ENCODE measurements around the gene DPP10.

DPP10 gene

GRCh38 chr2:115384399-115384798 is 942.0 kb downstream of the DPP10 start:
- H3K79me2 ChIP-seq, result no peaks in the 10 kb centered on the region
- no peak for TF ChIP-seq CTCF (IDR thresholded peaks at IDR 0.05)
- no peaks in the 10 kb centered on the region for H3K36me3 ChIP-seq (ENCODE audit: control insufficient read depth, insufficient read depth, low read length)
- H3K27ac ChIP-seq, result no peak overlapping the region
- H3K4me2 ChIP-seq (ENCODE audit: low read length), result no peak overlapping the region
- no peaks in the 10 kb centered on the region for H3K4me1 ChIP-seq
- H3K9me3 ChIP-seq (ENCODE audit: control insufficient read depth, low read length), result no peaks in the 10 kb centered on the region
- no peak overlapping the region for H3K4me3 ChIP-seq (ENCODE audit: low read depth, low read length)
- H3K9ac ChIP-seq, result no peak overlapping the region
- H3K27me3 ChIP-seq (ENCODE audit: control insufficient read depth, insufficient read depth, low read length), result no peaks in the 10 kb centered on the region
- H2AFZ ChIP-seq, result no peak overlapping the region

GRCh38 chr2:115386465-115386864 is 944.0 kb downstream of the DPP10 start:
- no peak for TF ChIP-seq CTCF (IDR thresholded peaks at IDR 0.05)
- Histone ChIP-seq H3K9ac (no peak overlapping the region), H2AFZ (no peak overlapping the region), H3K4me2 (ENCODE audit: low read length) (no peak overlapping the region), H3K79me2 (no peaks in the 10 kb centered on the region), H3K4me1 (no peaks in the 10 kb centered on the region), H3K4me3 (ENCODE audit: low read depth, low read length) (no peak overlapping the region), H3K27me3 (ENCODE audit: control insufficient read depth, insufficient read depth, low read length) (no peaks in the 10 kb centered on the region), H3K27ac (no peak overlapping the region), H3K9me3 (ENCODE audit: control insufficient read depth, low read length) (no peaks in the 10 kb centered on the region), H3K36me3 (ENCODE audit: control insufficient read depth, insufficient read depth, low read length) (no peaks in the 10 kb centered on the region)

GRCh38 chr2:115389024-115389423 is 946.6 kb downstream of the DPP10 start:
- Histone ChIP-seq H3K36me3 (ENCODE audit: control insufficient read depth, insufficient read depth, low read length) (no peaks in the 10 kb centered on the region), H3K4me2 (ENCODE audit: low read length) (no peak overlapping the region), H3K9ac (no peak overlapping the region), H3K9me3 (ENCODE audit: control insufficient read depth, low read length) (no peaks in the 10 kb centered on the region), H3K27me3 (ENCODE audit: control insufficient read depth, insufficient read depth, low read length) (no peaks in the 10 kb centered on the region), H3K27ac (no peak overlapping the region), H3K4me1 (no peaks in the 10 kb centered on the region), H3K79me2 (no peaks in the 10 kb centered on the region), H2AFZ (no peak overlapping the region), H3K4me3 (ENCODE audit: low read depth, low read length) (no peak overlapping the region)
- no peak for TF ChIP-seq CTCF (IDR thresholded peaks at IDR 0.05)

GRCh38 chr2:115389898-115390565 is 947.6 kb downstream of the DPP10 start:
- Histone ChIP-seq H3K79me2 (no peaks in the 10 kb centered on the region), H3K4me2 (ENCODE audit: low read length) (no peak overlapping the region), H3K27me3 (ENCODE audit: control insufficient read depth, insufficient read depth, low read length) (no peaks in the 10 kb centered on the region), H3K9ac (no peak overlapping the region), H3K36me3 (ENCODE audit: control insufficient read depth, insufficient read depth, low read length) (no peaks in the 10 kb centered on the region), H3K4me1 (no peaks in the 10 kb centered on the region), H3K9me3 (ENCODE audit: control insufficient read depth, low read length) (no peaks in the 10 kb centered on the region), H2AFZ (no peak overlapping the region), H3K4me3 (ENCODE audit: low read depth, low read length) (no peak overlapping the region), H3K27ac (no peak overlapping the region)
- TF ChIP-seq CTCF (IDR thresholded peaks at IDR 0.05), result no peak

- no peak for TF ChIP-seq CTCF (IDR thresholded peaks at IDR 0.05)
- H3K79me2 ChIP-seq, result no peaks in the 10 kb centered on the region
- no peak overlapping the region for H3K27ac ChIP-seq
- no peaks in the 10 kb centered on the region for H3K4me1 ChIP-seq
- no peaks in the 10 kb centered on the region for H3K9me3 ChIP-seq (ENCODE audit: control insufficient read depth, low read length)
- no peaks in the 10 kb centered on the region for H3K27me3 ChIP-seq (ENCODE audit: control insufficient read depth, insufficient read depth, low read length)
- no peak overlapping the region for H2AFZ ChIP-seq
- H3K9ac ChIP-seq, result no peak overlapping the region
- H3K4me3 ChIP-seq (ENCODE audit: low read depth, low read length), result no peak overlapping the region
- no peaks in the 10 kb centered on the region for H3K36me3 ChIP-seq (ENCODE audit: control insufficient read depth, insufficient read depth, low read length)
- no peak overlapping the region for H3K4me2 ChIP-seq (ENCODE audit: low read length)
Measured at GRCh38 chr2:115396579-115396978, 954.1 kb downstream of the DPP10 start.

Data from parathyroid adenoma (tissue), 2 donors.